ENCODE data around the gene CHI3L1.

CHI3L1 gene

DNA sequence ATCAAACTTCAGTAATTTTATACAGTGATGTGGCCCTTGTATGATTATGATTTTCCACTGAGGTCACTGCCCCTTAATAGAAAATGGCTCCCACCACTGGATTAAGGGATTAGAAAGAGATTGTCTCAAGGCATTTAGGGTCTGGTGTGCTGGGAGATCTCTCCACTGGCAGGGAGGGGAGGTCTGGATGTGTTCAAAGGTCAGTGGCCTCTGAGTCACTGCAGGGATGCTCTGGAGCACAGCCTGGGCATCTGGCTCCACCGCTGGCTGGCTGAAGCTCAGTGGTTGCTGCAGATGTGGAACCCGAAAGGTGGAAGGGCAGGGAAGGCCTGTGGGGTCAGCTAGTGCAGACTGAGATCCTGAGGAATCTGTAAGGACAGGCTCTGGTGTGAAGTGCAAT lies 18.3 kb upstream of the CHI3L1 start:
- DNase-seq = no peak

DNA sequence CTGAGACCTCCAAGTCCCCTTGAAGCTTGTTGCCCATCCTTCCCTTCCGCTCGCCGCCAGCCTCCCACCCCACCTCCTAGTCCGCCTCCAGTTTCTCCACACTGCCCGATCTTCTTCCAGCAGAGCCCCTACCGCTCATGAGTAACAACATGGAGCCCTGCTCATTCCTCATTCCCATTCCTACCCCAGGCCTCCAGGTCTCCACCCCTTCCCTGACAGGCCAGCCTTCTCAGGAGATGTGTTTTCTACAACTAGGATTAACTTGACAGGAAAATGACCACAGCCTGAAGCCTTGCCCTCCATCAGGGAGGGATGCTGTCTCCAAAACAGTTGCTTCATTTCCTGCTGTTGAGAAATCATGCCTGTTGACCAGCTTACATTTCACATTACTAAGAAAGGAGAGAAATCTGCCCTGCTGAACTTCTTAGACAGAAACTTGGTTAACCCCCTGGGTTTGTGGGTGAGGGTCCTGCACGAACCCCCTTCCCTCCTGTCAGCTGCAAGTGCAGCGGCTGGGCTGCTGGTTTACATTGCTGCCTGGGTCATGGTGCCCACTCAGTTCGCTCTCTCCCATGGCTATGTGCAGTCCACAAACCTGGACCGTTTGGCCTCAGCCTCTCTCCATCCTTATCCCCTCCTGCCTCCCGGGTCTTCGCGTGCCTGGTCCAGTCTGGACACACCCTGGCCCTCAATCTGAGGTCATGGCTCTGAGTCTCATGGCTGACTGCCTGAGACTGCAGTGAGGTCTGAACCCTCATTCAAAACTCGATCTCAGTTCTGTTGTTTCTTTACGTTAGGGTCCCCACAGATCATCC lies 16.1 kb upstream of the CHI3L1 start:
- no peak for DNase-seq

DNA sequence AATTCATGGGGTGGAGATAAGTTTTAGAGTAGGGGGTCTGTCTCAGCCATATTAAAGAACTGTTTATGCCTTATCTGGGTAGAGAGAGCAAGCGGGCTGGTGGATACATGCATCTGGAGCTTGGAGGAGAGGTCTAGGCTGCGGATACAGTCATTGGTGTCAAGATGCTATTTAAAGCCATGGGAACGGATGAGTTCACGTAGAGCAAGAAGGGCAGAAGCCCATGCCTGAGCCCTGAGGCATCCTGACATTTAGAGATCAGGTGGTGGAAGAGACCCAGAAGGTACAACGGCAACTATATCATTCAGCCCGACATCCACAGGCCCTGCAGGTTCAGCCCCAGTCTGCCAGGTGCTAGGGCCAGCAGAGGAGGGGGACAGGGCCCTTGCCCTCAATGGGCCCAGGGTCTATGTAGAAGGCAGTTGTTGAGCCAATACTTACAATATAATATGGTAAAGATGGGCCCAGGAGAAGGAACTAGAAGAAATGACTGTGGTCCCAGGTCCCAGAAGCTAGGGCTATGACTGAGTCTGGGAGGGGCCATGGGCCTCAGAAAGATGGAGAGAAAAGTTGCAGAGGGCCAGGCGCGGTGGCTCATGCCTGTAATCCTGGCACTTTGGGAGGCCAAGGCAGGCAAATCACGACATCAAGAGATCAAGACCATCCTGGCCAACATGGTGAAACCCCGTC lies 15.2 kb upstream of the CHI3L1 start:
- no peak for DNase-seq

DNA sequence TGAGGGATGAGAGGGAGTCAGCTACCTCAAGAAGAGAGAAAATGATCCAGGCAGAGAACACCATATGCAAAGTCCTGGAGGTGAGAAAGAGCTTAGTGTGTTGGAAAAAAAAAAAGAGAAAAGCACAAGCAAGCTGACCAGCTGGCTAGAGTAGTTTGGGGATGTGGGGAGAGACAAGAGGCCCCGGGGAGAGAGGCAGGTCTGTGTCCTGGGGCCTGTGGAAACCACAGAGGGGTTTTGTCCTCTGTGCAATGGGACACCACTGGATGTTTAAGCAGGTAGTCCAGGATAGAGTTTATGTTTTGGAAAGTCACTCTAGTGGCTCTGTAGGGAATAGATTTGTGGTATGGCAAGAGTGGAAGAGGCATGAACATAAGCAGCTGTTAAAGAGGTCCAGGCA lies 14.4 kb upstream of the CHI3L1 start:
- DNase-seq = no peak

DNA sequence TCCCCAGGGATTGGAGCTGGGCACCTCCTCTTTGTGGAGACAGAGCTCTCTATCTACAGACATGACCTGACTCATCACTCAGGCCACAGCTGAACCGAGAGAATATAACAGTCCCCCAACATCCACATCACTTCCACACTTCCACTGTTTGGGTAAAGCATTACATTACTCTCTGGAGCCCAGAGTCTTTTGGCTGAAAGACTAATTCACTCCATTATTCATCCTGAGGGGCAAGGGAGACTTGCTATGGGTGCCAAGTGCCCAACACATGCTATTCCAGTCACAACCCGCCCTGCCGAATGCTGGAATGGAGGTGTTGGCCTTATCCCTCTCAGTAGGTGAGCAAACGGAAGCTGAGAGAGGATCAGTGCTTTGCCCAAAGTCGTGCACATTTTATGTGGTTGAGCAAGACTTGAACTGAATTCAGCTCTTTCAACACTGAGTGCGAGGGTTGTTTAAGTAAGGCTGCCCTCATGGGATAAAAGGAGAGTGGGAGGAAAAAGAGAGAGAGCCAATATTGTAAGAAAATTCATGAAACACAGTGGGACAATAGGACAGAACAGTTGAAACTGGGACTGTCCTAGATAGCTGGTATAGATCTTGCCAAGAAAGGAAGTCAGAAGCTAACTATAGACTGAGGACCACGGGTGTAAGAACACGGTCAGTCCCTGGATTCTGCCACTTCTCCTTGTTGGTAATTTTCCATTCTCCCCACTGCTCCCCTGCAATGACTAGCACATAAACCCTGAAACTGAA lies 13.5 kb upstream of the CHI3L1 start:
- DNase-seq = no peak

DNA sequence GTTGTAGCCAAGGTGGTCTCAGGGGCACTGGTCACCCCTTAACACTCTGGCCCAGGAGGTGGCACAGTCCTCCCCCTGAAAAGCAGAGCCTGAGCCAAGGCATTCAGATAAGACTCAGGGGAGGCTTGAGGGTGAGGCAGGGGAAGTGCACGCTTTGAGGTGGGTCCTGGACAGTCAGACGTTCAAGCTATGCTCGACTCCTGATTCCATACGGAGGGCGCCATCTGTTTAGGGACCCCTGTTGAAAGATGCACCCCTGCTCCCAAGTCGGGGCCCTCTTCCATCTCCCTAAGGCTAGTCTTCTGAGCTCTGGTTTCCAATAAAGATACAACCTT lies 12.9 kb upstream of the CHI3L1 start:
- no peak for DNase-seq

DNA sequence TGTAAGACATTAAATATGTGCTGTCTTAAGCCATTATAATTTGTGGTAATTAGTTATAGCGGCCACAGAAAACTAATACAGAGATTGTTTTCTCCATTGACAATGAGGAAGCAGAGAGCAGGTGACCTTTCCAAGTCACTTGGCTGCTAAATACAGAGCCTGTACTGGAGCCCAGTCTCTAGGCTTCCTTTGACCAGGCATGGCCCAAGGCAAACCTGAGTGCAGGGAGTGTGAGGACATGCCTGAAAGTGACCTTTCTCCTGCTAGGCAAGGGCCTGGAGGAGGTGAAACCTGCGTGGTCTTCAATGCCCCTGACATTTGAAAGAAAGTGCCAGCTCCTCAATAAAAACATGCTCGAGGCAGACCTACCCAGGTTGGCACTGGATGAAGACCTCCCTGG lies 12.5 kb upstream of the CHI3L1 start:
- no peak for DNase-seq

DNA sequence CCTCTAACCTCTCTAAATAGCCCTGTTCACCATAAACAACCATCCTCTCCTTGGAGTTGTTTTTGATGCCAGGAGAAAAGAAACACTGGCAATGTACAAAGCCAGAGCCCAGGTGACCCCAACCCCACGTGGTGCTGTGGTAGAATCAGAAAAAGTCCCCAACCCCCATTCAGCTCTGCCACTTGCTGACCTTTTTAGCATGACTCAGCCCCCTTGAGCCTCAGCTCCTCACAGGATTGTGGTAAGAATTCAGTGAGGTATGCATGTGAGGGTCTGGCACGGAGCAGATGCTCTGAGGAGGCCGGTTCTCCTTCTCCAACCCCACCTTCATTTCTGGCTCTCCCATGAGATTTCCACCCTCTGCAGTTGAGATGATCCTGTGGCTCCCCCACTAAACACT lies 11.1 kb upstream of the CHI3L1 start:
- DNase-seq = no peak

DNA sequence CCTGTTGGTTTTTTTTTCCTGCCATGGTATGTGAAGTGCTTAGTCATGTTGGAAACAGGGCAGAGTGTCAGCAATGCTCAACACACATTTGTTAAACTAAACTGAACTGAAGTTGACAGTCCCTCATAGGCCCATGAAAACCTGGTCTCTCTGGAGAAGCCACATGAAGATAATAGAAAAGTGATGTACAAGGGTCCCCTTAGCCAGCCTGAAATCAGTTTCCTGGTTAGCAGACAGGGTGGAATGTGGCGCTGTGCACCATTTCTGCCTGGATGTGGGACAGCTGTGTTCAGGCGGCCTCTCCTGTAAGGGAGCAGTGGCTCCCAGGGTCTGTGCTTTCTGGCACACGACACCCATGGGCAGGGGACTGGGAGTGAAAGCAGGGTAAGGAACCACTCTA lies 9.9 kb upstream of the CHI3L1 start:
- no peak for DNase-seq

DNA sequence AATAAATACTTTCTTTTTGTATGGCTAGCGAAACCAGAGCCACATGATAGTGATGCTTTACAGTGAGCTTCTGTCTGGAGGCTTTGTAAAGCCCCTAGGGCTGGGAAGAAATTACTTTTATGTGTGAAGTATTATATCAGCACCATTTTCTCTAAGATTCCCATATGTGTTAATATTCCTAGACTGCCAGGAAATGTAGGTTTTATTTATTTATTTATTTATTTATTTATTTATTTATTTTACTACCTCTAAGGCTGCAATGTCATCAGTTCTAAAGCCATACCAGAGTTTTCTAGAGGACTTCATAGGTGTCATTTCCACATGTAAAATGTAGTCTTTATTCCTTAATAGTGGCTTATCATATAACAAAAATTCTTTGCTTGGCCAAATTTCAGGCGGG lies 4.4 kb upstream of the CHI3L1 start:
- DNase-seq = no peak

DNA sequence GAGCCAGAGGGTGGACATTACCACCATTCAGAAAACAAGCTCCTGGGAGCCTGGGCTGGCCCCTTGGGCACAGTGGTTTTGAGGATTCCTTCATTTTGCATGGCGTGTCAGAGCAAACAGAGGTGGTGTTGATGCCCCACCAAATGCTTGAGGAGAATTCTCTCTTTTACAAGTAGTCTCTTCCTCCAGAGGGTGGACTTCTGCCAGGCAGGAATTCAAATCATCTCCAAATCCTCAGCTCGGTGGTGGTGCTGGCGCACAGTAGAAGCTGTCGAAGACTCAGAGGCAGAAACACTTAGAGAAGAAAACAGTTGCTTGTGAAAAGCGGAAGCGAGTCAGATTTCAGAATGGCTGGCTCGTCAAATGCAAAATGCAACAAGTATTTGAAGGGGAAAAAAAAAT lies 3.4 kb upstream of the CHI3L1 start:
- DNase-seq = no peak

DNA sequence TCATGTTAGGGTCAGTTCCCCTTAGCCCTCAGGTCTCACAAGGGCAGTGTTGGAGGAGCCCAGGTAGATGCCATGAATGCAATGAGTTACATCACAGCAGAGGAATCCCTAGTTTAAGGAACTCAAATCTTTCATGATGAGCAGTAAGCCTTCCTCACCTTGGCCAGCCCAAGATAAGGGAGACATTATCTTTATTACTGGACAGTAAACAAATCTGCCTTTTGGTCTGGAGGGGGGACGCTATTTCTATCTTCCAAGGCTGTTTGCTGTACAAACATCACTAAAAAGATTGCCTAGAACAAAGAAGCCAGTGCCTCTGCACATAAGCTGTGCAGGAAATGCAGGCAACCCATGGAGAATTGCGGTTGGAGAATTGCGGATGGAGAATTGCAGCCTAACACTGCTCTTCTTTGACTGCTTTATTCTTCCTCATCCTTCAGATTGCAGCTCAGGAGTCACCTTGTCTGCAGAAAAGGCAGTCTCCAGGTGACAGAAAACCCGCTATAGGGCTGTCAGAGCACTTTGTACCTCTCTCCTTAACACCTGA lies 2.3 kb upstream of the CHI3L1 start:
- DNase-seq = no peak

DNA sequence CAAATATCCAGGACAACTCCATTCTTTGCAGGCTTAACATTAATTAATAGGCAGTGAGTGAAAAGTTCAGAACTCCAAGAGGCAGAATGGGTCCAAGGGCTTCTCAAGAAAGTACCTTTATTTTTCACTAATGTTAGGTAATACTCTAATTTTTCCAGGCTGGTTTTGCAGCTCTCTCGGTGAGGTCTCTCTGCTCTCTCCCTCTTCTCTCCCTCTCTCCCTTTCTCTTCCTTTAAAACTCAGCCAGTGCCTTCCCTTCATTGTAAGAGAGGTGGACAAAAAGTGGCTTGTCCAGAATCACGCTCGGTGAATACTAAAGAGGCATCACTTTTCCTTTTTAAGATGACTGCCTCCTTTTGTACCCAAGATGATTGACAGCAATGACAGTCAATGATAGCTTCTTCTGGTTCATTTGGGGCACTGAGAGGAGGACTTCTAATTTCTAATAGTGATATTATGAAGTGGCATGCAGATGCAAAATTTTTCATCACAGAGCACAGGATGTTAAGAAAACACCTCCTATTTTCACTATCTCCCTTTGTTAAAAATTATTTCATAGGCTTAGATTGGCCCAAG lies 1.3 kb upstream of the CHI3L1 start:
- no peak for DNase-seq

DNA sequence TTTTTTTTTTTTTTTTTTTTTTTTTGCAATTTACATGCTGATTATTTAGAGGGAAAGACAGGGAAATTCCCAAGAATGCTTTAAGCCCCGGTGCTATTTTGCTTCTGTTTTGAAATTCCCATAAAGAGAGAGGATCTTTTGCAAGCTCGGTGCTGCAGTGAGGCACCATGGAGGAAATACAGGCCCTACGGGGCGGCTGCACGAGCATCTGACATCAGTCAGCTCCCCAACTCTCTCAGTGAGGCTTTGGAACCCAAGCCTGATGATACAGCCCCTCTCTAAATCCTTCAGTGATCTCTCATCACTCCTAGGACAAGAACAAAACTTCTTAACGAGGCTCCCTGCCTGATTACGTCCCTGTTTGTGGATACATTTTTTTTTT lies 791 bp upstream of the CHI3L1 start:
- DNase-seq = no peak

DNA sequence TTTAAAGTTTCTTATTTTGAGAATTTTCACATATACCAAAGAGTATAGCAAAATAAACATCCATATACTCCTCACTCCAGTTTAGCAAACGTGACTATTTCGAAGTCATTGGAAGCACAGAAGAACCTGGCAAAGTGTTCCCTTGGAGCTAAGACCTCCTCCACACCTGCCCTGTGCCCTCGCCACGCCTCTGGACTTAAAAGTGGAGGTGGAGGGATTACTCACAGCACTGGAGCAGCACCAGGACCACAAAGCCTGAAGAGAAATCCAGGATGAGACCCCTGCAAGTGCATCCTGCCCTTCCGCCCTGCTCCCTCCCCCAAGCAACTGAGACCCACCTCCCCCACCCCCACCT lies 436 bp downstream of the CHI3L1 start:
- no peak for DNase-seq

DNA sequence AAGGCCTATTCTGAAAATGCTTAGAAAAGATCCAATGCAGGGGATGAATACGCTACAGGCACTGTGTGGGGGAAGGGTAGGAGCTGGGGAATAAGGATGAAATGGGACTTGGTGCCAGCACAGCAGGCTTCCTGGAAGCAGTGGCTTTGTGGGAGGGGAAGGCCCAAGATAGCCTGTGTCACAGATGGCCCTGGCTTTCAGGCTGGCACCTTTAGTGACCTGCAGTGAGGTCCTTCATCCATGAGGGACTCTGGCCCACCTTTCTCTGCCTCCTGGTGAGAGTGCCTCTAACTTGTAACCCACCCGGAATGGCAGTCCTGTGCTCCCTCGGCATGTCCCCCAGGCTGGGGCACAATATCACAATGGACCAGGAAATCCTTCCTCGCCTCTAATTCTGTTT lies 919 bp downstream of the CHI3L1 start:
- DNase-seq = no peak

DNA sequence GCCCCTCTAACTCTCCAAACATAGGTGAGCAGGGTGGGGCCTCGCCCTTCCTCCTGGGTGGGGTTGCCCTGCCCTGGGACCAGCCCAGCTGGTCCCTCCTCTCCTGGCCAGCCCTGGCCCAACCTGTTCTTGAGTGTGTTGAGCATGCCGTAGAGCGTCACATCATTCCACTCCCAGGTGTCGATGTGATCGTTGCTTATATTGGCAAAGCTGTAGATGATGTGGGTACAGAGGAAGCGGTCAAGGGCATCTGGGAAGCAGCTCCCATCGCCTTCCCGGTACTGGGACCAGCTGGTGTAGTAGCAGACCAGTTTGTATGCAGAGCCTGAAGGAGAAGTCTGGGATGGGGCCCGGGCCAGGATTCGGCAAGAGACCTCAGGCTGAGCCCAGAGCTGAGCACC lies 1.4 kb downstream of the CHI3L1 start:
- DNase-seq = no peak

DNA sequence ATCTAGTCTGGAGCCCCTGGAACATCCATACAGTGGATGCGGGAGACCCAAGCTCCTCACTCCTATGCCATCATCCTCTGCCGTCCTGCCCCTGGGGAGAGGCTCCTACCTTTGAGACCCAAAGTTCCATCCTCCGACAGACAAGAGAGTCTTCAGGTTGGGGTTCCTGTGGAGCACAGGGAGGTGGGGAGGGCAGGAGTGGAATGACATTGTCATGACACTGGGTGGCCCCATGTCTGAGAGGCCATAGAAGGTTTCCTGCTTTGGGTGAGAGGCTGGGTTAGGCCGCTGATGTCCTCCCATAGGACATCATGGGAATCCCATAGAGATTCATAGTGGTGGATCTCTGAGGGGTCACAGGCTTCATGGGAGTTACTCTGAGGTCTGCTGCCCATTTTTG lies 2.0 kb downstream of the CHI3L1 start:
- DNase-seq = no peak

DNA sequence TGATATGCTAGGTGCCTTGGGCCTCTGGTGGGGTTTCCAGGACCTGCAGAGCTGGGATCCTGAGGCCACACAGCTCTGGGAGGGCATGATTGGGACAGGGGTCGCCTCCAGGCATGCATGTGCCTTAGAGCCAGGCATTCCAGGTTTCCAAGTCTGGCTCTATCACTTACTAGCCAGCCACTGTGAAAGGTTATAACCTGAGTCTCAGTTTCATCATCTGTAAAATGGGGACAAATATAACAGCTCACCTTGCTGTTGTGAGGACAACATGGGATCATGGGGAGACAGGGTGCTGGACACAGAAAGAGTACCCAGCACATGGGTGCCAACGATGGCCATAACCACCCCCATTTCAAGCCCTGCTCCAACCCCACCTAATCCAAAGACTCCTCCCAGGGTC lies 2.7 kb downstream of the CHI3L1 start:
- no peak for DNase-seq

DNA sequence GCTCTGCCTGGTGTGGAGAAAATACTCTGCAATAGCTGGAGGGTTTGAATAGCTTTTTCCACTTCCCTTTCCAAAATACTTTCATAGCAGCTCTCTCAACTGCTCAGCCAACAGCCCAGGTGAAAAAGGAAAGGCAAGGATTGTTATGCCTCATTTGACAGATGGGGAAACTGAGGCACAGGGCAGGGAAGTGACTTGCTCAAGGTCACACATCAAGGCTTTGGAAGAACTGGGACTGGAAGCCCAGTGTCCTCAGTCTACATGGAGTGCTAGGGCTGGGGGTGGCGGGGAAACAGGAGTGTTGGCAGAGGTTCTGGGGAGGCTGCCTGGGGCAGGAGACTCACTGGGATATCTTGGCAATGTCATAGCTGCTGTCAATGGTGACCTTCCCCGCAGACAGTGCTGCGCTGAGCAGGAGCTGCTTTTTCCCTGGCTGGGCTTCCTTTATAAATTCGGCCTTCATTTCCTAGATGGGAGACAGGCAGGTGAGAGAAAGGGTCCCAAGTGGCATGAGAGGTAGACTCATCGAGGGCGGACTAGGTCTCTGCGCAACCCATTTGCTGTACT lies 4.0 kb downstream of the CHI3L1 start:
- no peak for DNase-seq

DNA sequence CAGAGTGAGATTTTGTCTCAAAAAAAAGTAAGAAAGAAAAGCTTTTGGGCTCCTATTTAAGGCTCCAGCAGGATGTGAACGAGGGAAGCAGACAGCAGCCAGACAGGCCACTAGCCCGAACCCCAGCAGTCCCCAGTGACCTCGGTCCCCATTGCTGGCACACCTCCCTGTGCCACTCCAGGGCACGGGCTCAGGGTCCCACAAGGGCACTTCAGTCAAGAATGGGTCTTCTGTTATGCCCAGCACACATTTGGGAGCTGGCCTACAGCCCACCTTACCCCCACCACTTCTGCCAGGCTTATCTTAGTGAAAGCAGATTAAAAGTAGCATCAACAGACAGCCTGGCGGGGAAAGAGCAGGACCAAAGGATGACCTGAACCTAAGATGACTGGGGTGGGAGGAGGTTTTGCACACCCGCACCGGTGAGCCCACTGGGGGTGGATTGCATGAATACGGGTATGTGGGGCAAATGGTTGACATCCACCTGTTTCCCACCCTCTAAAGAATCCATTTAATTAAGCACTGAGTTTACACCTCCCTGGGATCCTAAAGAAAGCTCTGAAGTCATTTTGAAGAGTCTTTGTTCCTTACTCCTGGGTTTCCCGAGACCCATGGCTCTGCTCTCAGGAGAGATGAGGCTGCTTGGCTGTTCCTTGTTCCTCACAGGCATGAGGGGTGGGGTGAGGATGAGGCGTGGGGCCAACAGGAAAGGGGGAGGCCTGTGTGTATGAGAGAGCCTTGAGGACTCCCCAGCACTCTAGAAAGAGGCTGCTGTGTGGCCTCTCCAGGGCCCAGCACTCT lies 4.7 kb downstream of the CHI3L1 start:
- no peak for DNase-seq

DNA sequence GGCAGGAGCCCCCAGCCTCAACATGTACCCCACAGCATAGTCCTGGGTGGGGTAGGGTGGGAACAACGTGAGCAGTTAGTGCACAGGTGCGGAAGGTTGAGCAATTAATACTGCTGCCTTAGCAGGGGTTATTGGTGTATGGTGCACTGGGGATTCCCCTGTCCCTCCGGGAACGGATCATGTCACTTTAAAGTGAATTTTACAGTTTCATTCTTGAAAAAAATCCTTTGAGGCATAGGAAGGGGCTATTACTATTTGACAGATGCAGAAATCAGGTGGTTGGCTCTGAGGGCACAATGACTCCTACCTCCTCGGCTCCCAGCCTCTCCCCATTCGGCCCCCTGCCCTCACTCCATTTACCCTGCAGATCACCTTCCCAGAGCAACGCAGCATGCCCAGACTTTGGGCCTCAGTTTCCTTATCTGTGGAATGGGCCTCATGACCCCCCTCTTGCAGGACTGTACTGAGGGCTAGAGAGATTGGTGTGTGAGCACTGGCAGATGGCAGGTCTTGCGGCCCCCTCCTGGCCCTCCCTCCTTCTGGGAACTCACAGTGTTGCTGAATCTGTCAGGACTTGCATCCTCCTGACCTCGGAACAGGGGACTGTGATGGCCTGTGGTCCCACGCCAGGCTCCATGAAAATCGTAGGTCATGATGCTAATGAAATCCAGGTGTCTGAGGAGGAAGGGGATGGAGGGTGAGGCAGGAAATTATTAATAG lies 5.7 kb downstream of the CHI3L1 start:
- no peak for DNase-seq

All from left hindlimb (tissue), 1 donor.